Superior temporal gyrus (tissue), 1 donor: ENCODE data around the gene OR56A3.

ENCODE experiments used
- DNase-seq: peaks from one replicate; pipeline ENCODE4 v3.0.0-alpha.2; 2016; ENCODE audit errors: extremely low spot score

Gene OR56A3

DNA sequence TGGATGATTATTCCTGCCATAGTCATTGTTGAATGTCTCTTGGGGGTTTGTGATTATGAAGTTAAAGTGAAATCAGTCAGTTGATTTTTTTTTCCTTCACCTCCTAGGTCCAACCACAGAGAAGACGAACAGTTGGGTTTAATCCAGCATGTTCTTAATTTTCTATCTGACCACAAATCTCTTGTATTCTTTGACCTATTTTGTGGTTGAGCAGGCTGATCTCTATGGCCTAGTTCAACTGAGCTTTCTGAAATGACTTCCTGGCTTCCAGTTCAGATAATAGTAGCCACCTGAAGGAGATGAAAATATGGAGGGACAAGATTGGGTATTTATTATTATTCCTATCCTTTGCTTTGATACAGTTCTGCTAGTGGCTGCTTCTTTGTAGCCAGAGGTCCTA, 31.5 kb downstream of the OR56A3 start:
- DNase-seq = no peak

DNA sequence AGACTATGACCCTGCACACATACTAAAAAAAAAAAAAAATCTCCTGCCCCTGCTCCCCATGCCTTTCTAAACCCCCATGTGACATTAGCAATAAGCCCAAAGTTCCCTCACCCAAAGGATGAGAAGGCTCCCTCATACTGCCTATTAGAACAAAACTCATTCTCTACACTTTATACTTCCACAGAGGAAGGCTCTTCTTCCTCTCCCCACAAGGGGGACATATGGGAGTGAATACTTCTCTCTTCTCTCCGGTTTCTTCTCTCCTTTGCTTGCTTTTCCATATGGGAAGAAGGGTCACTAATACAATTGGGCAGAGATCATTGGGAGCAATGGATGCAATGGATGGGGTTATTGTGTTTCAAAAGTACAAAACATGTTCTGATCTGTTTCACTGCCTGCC, 41.4 kb downstream of the OR56A3 start:
- no peak for DNase-seq

DNA sequence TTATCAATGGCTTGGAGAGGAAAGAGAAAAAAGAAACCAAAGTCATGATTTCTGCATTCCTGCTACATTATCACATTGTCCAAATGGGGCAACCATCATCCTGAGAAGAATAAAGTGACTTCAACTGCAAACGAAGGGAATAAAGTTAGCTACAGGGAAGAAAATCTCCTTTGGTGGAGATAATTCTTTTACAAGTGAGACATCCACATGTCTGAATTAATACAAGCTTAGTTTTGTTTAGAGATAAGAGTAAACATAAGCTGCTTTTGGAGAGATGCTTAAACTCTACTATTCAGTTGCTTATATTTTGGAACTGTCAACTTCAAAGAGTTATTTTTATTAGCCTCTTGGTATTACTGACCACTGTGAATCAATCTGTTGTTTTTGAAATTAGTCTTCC, 44.8 kb downstream of the OR56A3 start, which contains the start of gene OR52L1:
Gene OR52L1, minus strand, starts transcription at position 101 of the 400 bp plus-strand sequence. Its CDS starts 55 bp downstream, at position 46.
- DNase-seq = no peak

DNA sequence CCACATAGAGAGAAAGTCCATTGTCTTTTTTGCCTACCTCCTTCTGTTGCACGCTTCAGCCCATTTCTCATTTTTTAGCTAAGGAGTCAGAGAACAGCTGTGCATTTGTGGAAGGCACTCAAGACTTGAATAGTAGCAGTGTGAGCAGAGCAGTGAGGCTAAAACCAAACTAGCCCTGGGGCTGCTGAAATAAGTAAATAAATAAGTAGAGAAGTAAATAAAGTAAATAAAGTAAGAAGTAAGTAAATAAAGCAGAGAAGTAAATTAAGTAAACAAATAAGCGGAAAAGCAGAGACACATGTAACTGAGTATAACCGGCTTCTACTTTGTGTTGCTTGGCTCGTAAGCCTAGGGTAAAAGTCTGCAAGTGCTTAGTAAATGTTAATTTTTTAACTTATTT, 47.2 kb downstream of the OR56A3 start:
- no peak for DNase-seq

DNA sequence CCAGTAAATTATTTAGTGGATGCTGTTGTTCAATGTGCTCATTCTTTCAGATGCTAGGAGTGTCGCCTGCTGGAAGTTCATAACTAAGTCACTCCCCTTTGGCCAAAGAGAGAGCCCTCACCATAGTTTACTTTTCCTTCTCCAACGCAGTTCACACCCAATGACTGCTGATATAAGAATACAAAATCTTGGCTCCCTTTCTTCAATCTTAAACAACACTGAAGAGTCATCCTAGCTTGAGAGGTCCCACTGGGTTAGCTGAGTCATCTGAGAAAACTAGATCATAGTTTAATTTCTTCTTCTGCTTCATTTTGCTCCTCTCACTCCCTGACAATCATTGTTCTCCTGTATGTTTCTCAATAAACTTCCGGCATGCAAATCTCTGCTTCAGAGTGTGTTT, 50.1 kb downstream of the OR56A3 start:
- DNase-seq = no peak

DNA sequence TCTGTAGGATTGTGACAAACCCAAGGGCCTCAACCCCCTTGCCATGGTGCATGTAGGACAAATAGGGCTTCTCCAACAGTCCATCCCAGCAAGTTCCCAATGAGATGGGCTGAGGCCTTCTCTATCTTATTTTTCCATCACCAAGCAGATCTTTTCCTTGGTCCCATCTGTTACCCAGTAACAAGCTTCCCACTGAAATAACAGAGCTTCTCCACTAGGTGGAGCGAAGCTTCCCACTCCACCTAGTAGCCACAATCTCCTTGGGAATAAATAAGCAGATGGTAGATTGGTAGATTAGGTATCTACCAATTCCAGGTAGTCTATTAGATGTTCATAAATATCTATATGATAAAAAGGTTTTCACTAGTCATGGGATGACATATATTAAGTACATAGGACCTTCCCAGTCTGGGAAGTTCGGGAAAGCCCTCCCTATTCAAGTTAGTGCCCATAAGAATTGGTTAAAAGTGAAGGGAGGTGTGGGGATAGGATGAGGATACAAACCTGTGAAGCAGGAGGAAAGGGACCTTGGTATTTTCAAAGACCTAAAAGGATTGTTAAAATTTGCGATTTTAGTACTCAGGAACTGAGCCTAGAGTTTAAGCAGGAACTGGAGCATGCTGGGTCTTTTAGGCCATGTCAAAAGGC, 50.7 kb downstream of the OR56A3 start:
- DNase-seq = no peak

DNA sequence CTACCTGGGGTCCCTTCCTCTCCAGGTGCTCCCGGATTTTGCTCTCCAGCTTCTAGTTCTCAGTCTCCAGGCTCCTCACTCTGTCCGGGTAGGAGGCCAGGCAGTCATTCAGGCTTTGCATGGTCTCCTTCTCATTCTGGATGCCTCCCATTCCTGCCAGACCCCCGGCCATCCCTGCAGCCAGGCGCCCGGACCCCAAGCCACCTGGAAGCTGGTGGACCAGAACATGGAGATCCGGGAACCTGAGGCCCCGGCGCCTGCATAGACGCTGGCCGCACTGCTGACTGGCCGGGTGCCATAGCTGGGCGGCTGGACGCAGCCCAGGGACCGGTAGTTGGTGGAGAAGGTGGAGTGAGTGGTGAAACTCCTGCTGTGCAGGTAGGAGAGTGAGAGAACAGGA, 52.7 kb downstream of the OR56A3 start:
- no peak for DNase-seq
